ENCODE measurements around the gene RCSD1.

RCSD1 gene

DNA sequence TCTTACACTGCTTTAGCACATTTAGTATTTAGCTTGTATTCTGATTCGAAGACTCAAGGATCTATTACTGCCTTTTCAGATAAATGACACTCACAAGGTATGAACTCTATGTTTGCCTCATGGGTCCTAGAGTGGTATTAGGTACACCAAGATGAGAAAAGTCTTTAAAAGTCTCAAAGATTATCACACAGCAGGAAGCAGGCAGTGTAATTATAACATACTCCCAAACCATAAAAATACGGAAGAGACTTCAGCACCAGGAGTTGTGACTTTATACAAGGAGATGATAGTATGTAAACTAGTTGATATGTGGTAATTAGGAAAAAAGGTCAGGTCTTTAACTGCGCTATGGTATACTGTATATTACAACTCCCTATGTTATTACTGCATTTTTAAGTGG lies 11.2 kb upstream of the RCSD1 start:
- no peak for DNase-seq

DNA sequence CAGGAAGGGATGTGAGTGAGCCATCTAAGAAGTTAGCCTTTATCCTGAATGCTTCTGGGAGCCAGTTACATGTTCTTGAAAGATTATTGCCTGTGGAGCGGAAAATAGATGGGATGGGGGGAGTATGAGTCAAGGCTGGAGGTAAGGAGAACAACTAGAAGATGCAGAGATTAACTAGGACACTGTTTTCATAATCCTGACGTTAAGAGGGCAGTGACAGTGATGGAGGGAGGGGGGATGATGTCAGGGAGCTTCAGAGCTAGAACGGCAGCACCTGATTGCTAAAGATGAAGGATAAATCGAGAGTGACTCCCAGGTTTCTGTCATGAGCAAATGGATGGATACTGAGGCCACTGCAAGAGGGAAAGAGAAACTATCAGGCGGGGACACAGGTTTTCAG lies 10.0 kb upstream of the RCSD1 start:
- no peak for DNase-seq

DNA sequence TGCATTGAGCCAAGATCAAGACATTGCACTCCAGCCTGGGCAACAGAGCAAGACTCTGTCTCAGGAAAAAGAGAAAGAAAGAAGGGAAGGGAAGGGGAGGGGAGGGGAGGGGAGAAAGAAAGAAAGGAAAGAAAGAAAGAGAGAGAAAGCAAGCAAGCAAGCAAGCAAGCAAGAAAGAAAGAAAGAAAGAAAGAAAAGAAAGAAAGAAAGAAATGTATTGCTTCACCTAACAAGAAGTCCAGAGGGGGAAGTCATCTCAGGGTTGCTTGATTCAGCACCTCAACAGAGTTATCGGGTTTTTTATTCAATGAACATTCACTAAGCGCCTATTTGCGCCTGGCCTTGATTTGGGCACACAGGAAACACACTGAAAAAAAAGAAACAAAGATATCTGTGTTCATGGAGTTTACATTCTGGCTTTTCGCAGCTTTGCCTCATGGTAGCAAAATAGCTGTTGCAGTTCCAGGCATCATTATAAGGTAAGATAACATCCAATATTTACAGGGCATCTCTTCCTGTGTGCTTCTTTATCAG lies 8.2 kb upstream of the RCSD1 start:
- no peak for DNase-seq

DNA sequence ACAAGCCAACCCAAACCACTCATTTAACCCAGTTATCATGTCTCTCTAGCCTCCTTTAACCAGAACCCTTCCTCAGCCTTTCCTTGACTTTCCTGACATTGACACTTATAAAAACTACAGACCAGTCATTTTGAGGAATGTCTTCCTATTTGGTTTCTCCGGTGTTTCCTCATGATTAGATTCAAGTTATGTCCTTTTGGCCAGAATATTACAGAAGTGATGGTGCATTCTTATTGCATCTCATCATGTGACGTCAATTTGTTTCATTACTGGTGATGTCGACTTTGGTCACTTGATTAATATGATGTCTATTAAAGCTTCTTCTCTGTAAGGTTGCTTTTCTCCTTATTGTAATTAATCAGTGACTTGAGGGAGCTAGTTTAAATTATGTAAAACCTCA lies 6.1 kb upstream of the RCSD1 start:
- no peak for DNase-seq

DNA sequence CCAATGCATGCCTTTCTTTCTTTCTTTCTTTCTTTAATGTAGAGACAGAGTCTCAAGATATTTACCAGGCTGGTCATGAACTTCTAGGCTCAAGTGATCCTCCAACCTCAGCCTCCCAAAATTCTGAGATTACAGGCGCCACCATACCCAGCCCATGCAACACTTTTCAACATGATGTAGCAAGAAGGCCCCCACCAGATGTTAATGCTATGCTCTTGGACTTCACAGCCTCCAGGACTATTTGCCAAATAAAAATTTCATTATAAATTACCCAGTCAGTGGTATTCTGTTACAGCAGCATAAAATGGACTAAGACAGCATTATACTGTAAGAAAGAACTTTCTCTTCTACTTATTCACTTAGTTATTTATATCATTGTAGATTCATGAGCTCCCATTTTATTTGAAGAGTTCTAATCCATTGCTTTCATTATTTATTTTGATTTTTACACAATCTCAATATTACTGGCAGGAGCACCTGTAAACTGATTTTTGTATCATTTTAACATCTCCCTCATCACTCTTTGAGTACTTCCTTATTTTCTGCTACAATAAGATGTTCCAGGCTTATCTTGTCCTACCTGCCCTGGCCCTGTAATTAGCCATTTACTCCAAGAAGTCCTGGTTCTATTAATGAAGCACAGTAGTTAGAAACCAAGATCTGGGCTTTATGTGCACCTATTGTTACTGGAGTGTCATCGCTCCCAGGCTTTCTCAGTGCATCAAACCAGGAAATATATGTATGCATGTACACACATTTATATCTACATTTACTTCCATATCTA lies 4.8 kb upstream of the RCSD1 start:
- DNase-seq: no peak

DNA sequence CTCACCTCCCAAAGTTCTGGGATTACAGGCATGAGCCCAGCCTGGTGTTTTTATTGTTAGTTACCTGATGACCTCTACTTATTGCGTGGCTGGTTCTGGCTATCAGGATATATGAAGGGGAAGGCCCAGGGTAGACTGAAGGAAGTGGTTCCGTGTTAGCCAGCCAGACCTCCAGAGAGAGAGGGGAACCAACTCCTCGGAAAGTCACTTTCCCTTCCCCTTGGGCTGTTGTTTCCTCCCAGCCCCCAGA lies 2.5 kb upstream of the RCSD1 start:
- no peak for DNase-seq

DNA sequence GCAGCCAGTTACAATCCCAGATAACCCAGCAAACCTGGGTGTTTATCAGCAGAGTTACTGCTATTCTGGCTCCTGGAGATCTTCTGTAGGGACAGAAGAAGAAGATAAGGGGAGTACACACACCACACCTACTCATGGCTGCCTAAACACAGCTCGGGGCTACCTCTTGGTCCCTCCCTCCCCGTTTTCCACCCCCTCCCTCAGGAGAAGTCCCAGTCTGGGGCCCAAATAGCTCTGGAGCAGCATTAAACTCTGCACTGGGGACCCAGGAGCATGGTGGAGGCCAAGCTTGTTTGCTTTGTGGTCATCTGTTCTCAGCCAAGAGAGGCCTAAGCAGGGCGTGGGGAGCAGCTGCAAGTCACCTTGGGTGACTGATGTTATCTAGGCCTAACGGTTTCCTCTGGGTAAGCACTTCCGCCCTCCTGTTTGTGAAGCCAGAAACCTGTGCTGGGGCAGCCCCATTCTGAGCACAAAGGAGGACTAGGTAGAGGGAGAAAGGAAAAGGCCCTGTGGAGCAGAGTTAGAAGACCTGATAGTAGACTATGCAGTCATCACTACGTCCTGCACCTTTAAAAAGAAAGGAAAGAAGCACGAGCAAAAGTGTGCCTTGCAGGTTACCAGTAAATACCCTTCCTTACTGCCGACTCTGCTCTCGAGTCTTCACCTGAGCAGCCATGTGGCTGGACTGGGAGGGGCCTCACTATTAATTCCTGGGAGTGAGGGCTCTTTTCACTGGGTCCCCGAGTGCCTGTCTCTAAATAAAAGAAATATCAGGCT lies 2.0 kb upstream of the RCSD1 start:
- DNase-seq: no peak

DNA sequence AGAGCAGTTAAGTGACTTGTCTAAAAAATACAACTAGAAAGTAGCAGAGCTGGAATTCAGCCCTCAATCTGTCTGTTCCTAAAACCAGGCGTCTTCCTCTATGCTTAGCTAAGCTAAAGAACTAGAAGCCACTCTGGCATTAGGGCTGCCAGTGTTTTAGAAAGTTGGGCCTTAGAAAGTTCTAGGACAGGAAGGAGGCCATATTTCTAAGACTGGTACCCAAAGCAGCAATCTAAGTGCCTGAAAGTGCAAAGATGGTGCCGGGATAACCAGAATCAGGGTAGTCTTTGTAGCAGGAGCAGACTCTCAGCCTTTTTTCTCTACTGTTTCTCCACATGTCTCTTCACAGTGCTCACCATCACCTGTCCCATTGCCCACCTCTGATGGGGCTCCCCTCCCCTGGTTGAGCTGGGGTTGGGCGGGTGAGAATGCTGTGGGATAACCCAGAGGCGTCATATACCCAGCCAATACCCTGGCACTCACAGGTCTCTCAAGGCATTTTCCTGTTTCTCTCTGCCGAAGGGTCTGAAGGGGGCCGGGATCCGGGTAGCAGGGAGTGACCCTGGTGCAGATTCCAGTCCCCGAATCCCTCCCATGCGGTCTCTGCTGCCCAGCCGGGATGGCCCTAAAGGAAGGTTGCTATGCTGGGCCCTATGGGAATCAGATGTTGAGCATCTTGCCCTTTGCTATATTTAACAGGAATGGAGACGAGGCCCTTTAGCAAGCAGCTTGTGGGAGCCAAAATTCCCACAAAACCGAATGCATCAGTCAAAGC lies 1.1 kb upstream of the RCSD1 start:
- no peak for DNase-seq

DNA sequence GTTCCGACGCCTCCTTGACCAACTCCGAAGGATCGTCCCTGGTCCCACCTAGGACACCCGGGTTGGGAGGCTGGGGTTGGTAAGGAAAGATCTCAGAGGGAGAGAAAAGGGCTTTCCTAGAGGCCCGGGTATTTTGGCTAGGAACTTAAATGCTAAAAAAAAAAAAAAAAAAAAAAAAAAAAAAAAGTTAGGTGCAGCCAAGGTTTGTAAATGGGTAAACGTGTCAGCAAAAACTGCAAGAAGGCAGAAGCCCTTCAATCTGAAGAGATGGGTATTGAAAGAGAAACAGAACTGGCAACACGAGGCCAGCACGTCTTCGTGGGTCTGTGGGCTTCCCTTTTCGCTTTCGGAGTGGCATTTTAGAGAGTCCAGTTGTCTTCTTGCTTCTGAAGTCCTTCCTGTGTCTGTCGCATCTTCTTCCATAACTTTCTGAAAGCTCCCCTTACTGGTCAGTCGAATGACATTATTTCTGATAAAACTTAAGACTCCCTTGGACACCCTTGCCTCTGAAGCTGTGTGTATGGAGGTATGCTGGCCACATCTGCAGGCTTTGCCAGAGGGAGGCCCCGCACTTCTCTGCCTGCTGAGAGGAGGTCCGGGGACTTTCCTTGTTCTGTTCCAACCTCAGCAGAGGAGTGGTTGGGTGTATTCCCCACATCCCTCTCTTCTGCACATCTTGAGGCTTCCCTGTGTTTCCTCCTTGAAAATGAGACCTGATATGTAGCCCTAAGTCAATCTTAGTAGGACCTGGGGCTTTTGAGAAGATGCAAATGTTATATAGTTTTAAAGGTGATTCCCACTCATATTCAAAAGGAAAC lies 745 bp downstream of the RCSD1 start:
- DNase-seq: peak; percentile 63

DNA sequence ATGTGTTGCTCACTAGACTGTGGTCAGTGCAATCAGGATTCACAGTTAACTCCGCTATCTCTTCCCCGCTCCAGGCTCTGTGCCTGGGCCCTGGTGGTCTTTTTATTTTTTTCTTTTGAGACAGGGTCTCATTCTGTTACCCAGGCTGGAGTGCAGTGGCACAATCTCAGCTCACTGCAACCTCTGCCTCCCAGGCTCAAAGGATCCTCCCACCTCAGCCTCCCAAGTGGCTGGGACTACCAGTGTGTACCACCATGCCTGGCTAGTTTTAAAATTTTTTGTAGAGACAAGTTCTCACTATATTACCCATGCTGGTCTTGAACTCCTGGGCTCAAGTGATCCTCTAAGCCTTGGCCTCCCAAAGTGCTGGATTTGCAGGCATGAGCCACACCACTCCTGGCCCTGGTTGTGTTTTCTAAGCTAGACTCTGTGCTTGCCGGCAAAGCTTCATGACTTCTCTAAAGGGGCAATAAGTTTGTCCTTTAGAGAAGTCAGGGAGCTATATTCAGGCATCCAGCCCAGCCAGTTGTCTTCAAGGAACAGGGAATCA lies 1.4 kb downstream of the RCSD1 start:
- DNase-seq: no peak

DNA sequence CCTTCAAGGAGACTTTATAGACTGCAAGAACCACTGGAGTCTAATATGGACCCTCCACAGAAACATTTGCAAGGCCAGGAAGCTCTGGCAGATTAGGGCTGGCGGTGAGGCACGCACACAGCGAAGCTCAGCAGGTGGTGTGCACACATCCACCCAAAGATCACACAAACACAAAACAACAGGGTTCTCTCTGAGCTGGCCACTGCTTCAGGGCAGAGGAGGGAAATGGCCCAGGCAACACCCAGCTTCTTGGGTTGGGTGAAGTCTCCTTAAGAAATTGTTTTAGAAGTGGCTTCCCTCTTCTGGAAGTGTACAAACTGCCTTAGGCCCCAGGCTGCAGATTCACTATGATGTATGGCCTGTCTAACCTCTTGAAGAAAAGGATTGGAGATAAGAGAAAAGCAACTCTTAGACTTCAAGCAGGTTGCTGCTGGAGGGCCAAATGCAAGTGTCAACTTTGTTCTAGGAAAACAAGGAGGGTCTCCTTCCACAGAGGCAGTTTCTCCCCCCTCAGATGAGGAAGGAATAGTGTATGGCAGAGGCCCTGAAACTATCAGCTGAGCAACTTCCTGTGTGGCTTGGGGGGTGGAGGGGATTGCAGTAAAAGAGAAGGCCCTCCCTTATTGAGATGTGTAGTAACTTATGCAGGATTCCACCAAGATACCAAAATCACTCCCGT lies 2.0 kb downstream of the RCSD1 start:
- no peak for DNase-seq

DNA sequence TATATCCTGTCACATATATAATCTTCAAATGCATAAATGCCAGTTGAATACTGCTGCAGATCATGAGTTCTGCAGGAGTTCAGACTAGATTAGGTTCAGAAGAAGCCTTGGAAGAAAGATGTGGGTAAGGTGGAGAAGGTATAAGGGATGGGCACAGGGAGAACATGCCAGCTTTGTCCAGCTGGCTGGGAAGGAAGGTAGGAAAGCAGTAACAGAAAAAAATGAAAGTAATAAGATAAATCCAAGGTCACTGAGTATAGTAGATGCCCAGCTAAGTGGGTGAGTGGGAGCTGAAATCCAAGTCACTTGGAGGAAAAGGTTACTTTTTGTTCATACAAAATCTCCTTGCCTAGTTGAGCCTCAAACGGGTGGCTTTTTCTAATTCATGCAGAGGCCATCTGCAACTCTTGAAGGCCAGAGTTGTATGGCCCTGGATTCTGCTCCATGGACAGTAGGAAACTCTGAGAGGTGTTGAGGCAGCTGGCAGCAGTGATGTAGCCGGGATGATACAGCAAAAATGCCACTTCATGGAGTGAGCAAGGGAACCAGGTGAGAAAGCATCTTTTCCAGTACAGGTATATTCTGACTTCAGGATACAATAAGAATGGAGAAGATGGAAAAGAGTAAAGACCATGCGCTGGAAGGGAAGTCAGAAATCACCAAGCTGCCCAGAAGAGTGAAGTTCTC lies 3.4 kb downstream of the RCSD1 start:
- DNase-seq: no peak

DNA sequence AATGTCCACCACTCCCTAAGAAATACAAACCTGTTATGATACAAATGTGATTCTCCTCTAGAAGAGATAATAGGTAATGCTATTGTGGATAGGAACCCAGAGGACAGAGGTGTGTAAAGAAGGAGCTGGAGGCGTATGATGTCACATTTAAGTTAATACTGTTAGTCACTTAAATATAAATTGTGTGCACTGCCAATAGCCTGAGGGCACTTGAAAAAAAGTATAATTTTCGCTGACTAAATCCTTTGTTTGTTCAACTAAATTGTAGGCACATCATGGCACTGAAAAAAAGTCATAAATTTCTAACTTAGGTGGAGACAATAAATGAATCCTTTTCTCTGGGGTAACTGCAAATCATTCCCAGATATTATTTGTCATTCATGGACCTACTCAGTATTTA lies 4.4 kb downstream of the RCSD1 start:
- no peak for DNase-seq

DNA sequence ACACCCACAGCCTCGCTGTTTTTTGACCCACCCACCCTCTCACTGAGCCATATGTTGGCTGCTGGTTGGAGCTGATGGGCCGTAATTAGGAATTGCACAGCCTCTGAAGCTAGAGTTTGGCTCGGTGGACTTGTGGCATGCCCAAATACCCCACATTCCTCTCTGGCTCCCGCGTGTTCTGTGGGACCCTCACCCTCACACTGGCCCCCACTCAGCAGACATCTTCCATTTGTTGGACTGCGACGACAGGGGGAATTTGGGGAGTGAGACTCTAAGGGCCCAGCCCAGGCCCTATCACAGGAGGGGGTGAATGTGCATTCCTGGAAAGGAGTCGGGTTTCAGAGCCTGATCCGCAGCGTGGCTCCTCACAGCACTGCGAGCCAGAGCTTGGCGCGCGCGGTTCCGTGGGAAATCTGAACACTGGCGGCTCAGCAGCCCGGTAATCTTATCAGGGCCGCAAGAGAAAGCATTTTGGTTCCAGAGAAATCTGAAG lies 5.2 kb downstream of the RCSD1 start:
- DNase-seq: no peak

DNA sequence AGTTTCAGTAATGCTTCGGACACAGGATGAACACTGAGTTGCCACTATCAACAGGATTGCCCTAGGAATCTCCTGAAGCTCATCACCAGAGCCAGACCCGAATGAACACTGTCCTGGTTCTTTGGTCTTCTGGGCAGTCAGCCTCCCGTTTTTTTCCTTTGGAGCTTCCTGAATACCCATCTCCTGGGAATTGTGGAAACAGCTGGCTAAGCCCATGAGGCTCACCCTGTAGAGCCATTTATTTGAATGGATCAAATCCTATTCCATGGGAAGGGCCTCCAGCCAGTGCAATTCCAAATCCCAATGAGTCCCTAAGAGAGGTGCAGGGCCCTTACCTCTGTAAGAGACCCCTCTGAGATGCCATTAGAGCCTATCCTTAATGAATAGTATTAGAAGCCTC lies 5.9 kb downstream of the RCSD1 start:
- no peak for DNase-seq

DNA sequence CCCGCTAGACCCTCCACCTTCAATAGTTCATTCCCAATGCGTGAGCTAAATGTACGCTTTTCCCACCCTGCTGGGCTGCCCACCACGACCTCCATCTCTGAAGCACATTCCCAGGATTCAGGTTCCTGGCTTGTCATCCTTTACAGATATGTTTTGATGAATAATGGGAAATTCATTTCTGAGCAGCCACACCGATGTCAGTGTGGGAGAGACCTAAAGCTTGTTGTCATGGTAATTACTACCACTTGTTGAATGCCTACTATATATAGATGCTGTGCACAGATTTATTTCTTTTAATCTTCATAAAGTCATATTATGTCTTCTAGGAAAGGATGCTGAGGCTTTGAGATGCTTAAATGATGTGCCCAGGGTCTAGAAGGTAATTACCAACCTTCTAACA lies 8.0 kb downstream of the RCSD1 start:
- DNase-seq: no peak

DNA sequence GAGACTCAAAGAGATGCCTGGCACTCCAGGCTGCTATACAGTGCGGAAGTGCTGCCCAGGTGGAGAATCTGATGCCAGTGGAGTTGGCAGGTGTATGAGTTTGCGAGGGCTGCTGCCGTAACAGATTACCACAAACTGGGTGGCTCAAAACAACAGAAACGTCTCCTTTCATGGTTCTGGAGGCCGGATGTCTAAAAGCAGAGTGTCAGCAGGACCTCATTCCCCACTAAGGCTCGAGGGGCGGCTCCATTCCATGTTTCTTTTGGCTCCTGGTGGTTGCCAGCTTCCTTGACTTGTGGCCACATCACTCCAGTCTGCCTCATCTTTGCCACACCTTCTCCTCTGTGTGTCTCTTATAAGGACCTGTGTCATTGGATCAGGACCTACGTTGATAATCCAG lies 10.0 kb downstream of the RCSD1 start:
- DNase-seq: no peak

DNA sequence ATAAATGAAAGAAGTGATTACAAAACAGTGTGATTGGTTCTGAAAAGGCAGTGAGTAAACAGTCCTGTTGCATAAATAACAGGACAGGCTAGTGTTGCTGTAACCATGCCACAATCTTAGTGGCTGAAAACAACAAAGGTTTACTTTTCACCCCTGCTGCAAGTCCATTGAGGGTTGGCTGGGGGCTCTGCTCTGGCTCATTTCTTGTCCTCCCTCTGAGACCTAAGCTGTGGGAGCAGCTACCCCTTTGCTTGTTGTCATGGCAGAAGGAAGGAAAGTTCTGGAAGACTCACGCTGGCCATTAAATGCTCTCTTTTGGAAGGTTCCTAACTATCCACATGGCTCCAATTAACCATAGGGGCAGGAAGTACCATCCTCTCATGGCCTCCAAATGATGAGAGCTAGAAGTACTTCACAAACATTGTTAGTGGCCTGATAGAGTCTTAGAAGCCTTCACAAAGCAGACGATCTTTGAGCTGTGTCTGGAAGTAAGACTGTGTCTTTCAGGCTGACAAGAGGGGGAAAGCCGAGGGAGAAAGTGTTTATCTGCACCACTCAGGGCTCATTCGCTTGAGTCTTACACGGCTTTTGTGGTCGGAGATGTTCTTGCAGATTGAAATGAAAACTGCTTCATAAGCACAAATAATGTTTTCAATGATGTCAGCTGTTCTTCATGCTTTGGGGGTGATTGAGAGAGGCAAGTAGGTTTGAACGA lies 11.9 kb downstream of the RCSD1 start:
- no peak for DNase-seq

DNA sequence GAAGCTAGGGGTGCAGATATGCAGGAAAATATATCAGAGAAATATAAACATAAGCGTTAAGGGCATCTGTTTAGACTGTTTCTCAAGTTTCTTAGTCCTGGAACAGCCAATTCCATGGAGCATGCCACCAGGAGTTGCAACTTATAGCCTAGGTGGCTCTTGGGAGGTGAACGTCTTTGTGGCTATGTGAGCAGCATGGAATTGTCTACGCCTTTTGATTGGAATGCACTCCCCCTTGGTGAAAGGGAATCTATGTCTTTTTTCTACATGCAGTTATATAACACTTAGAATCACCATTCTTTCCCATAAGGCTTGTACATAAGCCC lies 12.4 kb downstream of the RCSD1 start:
- no peak for DNase-seq

DNA sequence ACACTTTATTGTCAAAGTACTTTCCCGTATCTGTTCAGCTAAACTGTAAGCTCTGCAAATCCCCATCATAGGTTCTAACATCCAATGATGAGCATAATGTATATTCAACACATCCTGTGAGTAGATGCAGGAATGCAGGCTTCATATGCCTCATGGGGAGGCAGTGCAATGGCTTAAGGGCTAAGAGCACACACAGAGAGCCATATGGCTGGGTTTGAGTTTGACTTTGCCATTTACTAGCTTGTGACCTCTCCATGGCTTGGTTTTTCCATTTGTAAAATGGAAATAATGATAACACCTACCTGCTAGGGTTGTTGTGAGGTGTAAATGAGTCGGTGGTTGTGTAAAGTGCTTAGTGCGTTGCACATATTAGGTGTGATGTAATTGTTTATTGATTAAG lies 13.4 kb downstream of the RCSD1 start:
- no peak for DNase-seq

DNA sequence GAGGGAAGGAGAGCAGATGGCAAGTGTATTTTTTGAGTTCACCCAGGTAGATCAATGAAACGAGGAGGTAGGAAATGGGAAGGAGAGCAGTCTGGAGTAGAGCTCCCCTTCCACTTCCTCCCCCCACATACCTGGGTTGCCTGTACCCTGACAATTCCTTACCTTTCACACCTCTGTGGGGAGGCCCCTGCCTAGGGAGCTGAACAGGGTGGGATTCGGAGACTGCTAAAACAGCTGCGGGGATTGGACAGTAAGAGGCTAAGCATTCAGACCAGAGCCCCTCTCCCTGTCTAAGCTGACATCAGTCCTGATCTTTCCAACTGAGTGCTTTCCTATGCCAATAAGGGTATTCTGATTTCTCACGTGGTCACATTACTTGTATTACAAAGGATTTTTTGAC lies 14.5 kb downstream of the RCSD1 start:
- DNase-seq: no peak

All from right forelimb (tissue), 1 donor.